HepG2 (cell line): ENCODE results near the gene CTIF. TPM values are rescaled to one million over a fixed set of nuclear protein-coding genes. Genes with fewer than 3 reads are reported as not detected.

Experiments used
- ARID4A ChIP-seq: sonication (generic); formaldehyde crosslinking; IDR thresholded peaks from 2 replicates; pipeline ENCODE4 v1.5.0; 2020; ENCODE audit warnings: mild to moderate bottlenecking, missing genetic modification reagents, borderline replicate concordance
- HMGXB4 ChIP-seq, 2 experiments: sonication (generic) in 1 of 2; formaldehyde crosslinking in 1 of 2; IDR thresholded peaks; 2 replicates each; pipeline versions ENCODE4 v1.4.0 to v1.6.1; 2018 to 2020; ENCODE audit warnings: missing genetic modification reagents in 2 of 2, borderline replicate concordance in 1 of 2, low read depth in 1 of 2, mild to moderate bottlenecking in 1 of 2, missing biosample characterization in 1 of 2
- HNRNPH1 ChIP-seq: fragments of 200-400 bp; formaldehyde crosslinking; optimal IDR thresholded peaks from 2 replicates; pipeline ENCODE3; 2017; ENCODE audit warnings: mild to moderate bottlenecking, low read depth, low read length
- LBX2 ChIP-seq: sonication (generic); formaldehyde crosslinking; IDR thresholded peaks from 2 replicates; pipeline ENCODE4 v1.5.0; 2020; ENCODE audit warnings: missing genetic modification reagents, mild to moderate bottlenecking, borderline replicate concordance
- MZF1 ChIP-seq: sonication (generic); formaldehyde crosslinking; IDR thresholded peaks from 2 replicates; pipeline ENCODE4 v1.8.1; 2023; ENCODE audit warnings: mild to moderate bottlenecking, missing genetic modification reagents, borderline replicate concordance
- RARA ChIP-seq: IDR thresholded peaks from 2 replicates; pipeline ENCODE4 v1.6.1; 2016; ENCODE audit warnings: missing genetic modification reagents, missing compliant biosample characterization
- RBM39 ChIP-seq: fragments of 200-400 bp; formaldehyde crosslinking; IDR thresholded peaks from one replicate; pipeline ENCODE4 v1.6.1; 2018; ENCODE audit warnings: antibody characterized with exemption, mild to moderate bottlenecking, low read depth, low read length; ENCODE audit not compliant: poor library complexity, severe bottlenecking
- ZBTB4 ChIP-seq: sonication (generic); formaldehyde crosslinking; IDR thresholded peaks from 2 replicates; pipeline ENCODE4 v1.4.0; 2020; ENCODE audit warnings: missing genetic modification reagents, mild to moderate bottlenecking, borderline replicate concordance
- ZEB1 ChIP-seq: IDR thresholded peaks from 2 replicates; pipeline ENCODE4 v1.6.1; 2012; ENCODE audit warnings: mild to moderate bottlenecking, low read depth, inconsistent platforms; ENCODE audit not compliant: insufficient replicate concordance
- ZFP91 ChIP-seq: sonication (generic); formaldehyde crosslinking; IDR thresholded peaks from 2 replicates; pipeline ENCODE4 v1.9.0; 2022; ENCODE audit warnings: missing genetic modification reagents, mild to moderate bottlenecking, borderline replicate concordance
- ZNF335 ChIP-seq: sonication (generic); formaldehyde crosslinking; IDR thresholded peaks from 2 replicates; pipeline ENCODE4 v1.4.0; 2020; ENCODE audit warnings: missing genetic modification reagents
- ZNF567 ChIP-seq: sonication (generic); formaldehyde crosslinking; IDR thresholded peaks from 2 replicates; pipeline ENCODE4 v1.8.1; 2023; ENCODE audit warnings: mild to moderate bottlenecking, missing genetic modification reagents, borderline replicate concordance
- ZNF749 ChIP-seq: sonication (generic); formaldehyde crosslinking; IDR thresholded peaks from 2 replicates; pipeline ENCODE4 v1.8.0; 2022; ENCODE audit warnings: mild to moderate bottlenecking, missing genetic modification reagents, moderate library complexity, borderline replicate concordance
- ZNF761 ChIP-seq: sonication (generic); formaldehyde crosslinking; conservative IDR thresholded peaks from 2 replicates; pipeline ENCODE4 v1.4.0; 2020; ENCODE audit warnings: mild to moderate bottlenecking, missing genetic modification reagents
- ZNF768 ChIP-seq: sonication (generic); formaldehyde crosslinking; IDR thresholded peaks from 2 replicates; pipeline ENCODE4 v1.4.0; 2020; ENCODE audit warnings: missing genetic modification reagents
- polyA plus RNA-seq, 8 experiments: library from polyadenylated mRNA; depleted of rRNA in 3 of 8; stranded (reverse) in 7 of 8; unstranded in 1 of 8; fragments of >200 nt; fragmentation: Illumina TruSeq in 4 of 8; extraction: Trizol in 4 of 8; gene quantifications; 2 replicates each; pipeline versions ENCODE4 v1.2.1 to v1.2.3, GENCODE V29; 2011 to 2016; ENCODE audit warnings: low read depth in 4 of 8, missing spikeins in 1 of 8, mixed read lengths in 1 of 8; ENCODE audit not compliant: insufficient read depth in 1 of 8
- total RNA-seq, 5 experiments: library from RNA; depleted of rRNA; stranded (reverse); fragments of >200 nt; fragmentation: Illumina TruSeq; extraction: Trizol; gene quantifications; 2 replicates each; pipeline ENCODE4 v1.2.3, GENCODE V29; 2016; ENCODE audit warnings: low read depth in 1 of 5

Gene CTIF
- total and polyA plus RNA-seq, 2 of the 13 experiments (the other 11 are each of a cell fraction or from before 2014, with no cell fraction given), result 18.2 to 28.0 TPM

- TF ChIP-seq HNRNPH1 (no peak), ZNF749 (CRISPR knock-in tag) (no peak), RBM39 (peak; percentile 74), MZF1 (CRISPR knock-in tag) (no peak), ZEB1 (no peak), LBX2 (CRISPR knock-in tag) (no peak), ZNF335 (CRISPR knock-in tag) (no peak), ZBTB4 (CRISPR knock-in tag) (no peak), ZFP91 (peak; percentile 78; the same call in 1 of the 2 replicates), ZNF567 (CRISPR knock-in tag) (no peak), ZNF768 (no peak), ZNF761 (CRISPR knock-in tag) (no peak), RARA (CRISPR knock-in tag) (no peak), HMGXB4 (CRISPR knock-in tag; IDR thresholded peaks at IDR 0.05; ENCODE audit: borderline replicate concordance in 1 of 2, low read depth in 1 of 2) (peak in 1 of 2 experiments; percentile 89; a peak in 2 of 4 replicates), ARID4A (peak; percentile 71; the same call in 1 of the 2 replicates)
Observed at GRCh38 chr18:48541026-48541746, 2.4 kb downstream of the CTIF start (continued).
